Measurements from ENCODE around the gene TNIK. TPM values are rescaled to one million over a fixed set of nuclear protein-coding genes. Genes with fewer than 3 reads are reported as not detected.

TNIK gene
- total RNA-seq, 1 experiment from 2014 or later = 0.47 TPM

- peaks cover 8% of the 10 kb centered on the region for H3K4me1 ChIP-seq (replicated peaks)
- H3K9me3 ChIP-seq (replicated peaks) = no peaks in the 10 kb centered on the region
- no peak overlapping the region for H3K27ac ChIP-seq
- no peak for DNase-seq (ENCODE audit: low read depth in 1 of 2, low spot score in 2 of 2)
- H3K4me3 ChIP-seq = no peak overlapping the region
- no peaks in the 10 kb centered on the region for H3K36me3 ChIP-seq
- H3K27me3 ChIP-seq (replicated peaks) = no peaks in the 10 kb centered on the region
Measured at GRCh38 chr3:171412473-171412872, 47.7 kb downstream of the TNIK start.

DNA sequence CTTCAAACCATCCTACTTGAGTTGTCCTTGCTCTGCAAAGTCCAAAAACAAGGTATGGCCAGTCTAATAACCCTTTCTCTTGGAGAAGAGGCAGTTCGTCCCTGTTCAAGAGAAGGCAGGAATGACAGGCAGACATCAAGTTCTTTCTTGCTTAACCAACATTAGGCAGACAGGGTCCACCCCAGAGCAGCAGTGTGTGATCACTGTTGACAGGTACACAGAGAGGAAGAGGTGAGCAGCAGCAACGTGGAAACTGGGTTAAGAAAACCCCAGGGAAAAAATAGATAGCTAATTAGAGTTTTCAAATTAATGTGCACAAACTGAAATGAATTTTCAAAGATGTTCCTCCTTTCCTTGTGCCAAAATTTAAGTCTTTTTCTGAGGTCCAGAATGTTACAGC lies 48.2 kb downstream of the TNIK start:
- H3K4me1 ChIP-seq (replicated peaks) = peaks cover 4% of the 10 kb centered on the region
- no peak overlapping the region for H3K4me3 ChIP-seq
- no peaks in the 10 kb centered on the region for H3K9me3 ChIP-seq (replicated peaks)
- no peak for DNase-seq (ENCODE audit: low read depth in 1 of 2, low spot score in 2 of 2)
- H3K27ac ChIP-seq = no peak overlapping the region
- no peaks in the 10 kb centered on the region for H3K27me3 ChIP-seq (replicated peaks)
- no peaks in the 10 kb centered on the region for H3K36me3 ChIP-seq

DNA sequence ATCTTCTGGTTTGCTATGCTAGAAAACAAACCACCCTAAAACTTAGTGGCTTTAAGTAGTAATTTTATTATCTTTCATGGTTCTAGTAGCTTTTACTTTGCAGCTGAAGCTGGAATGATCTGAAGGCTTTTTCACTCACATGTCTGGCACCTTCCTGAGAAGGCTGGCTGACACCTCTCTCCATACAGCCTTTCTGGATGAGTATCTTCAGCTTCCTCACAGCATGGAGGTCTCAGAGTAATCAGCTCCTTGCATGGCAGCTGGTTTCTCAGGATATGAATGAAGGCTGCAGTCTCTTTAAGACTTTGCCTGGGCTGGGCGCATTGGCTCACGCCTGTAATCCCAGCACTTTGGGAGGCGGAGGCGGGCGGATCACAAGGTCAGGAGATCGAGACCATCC lies 50.0 kb downstream of the TNIK start:
- Histone ChIP-seq H3K4me3 (no peak overlapping the region), H3K9me3 (replicated peaks) (no peaks in the 10 kb centered on the region), H3K4me1 (replicated peaks) (peaks cover 2% of the 10 kb centered on the region; the same call in 1 of the 2 replicates), H3K27me3 (replicated peaks) (no peaks in the 10 kb centered on the region), H3K36me3 (no peaks in the 10 kb centered on the region), H3K27ac (no peak overlapping the region)
- no peak for DNase-seq (ENCODE audit: low read depth in 1 of 2, low spot score in 2 of 2)

GRCh38 chr3:171407759-171408158 lies 52.4 kb downstream of the TNIK start:
- Histone ChIP-seq H3K9me3 (replicated peaks) (no peaks in the 10 kb centered on the region), H3K4me3 (no peak overlapping the region), H3K36me3 (no peaks in the 10 kb centered on the region), H3K4me1 (replicated peaks) (no peaks in the 10 kb centered on the region; the same call in 1 of the 2 replicates), H3K27ac (no peak overlapping the region), H3K27me3 (replicated peaks) (no peaks in the 10 kb centered on the region)
- DNase-seq (ENCODE audit: low read depth in 1 of 2, low spot score in 2 of 2) = no peak

- DNase-seq (ENCODE audit: low read depth in 1 of 2, low spot score in 2 of 2) = no peak
- Histone ChIP-seq H3K36me3 (no peaks in the 10 kb centered on the region), H3K27ac (no peak overlapping the region), H3K27me3 (replicated peaks) (no peaks in the 10 kb centered on the region), H3K4me1 (replicated peaks) (no peaks in the 10 kb centered on the region; the same call in 1 of the 2 replicates), H3K9me3 (replicated peaks) (no peaks in the 10 kb centered on the region), H3K4me3 (no peak overlapping the region)
Measured at GRCh38 chr3:171404376-171404967, 55.7 kb downstream of the TNIK start.

GRCh38 chr3:171402281-171402680 lies 57.9 kb downstream of the TNIK start:
- H3K9me3 ChIP-seq (replicated peaks) = no peaks in the 10 kb centered on the region
- no peak overlapping the region for H3K4me3 ChIP-seq
- DNase-seq (ENCODE audit: low read depth in 1 of 2, low spot score in 2 of 2) = no peak
- no peaks in the 10 kb centered on the region for H3K36me3 ChIP-seq
- no peaks in the 10 kb centered on the region for H3K27me3 ChIP-seq (replicated peaks)
- H3K4me1 ChIP-seq (replicated peaks) = no peaks in the 10 kb centered on the region; the same call in 1 of the 2 replicates
- no peak overlapping the region for H3K27ac ChIP-seq

GRCh38 chr3:171401432-171401831 lies 58.8 kb downstream of the TNIK start:
- no peaks in the 10 kb centered on the region for H3K36me3 ChIP-seq
- H3K27ac ChIP-seq = no peak overlapping the region
- H3K4me3 ChIP-seq = no peak overlapping the region
- no peaks in the 10 kb centered on the region for H3K4me1 ChIP-seq (replicated peaks)
- DNase-seq (ENCODE audit: low read depth in 1 of 2, low spot score in 2 of 2) = no peak
- H3K9me3 ChIP-seq (replicated peaks) = no peaks in the 10 kb centered on the region
- H3K27me3 ChIP-seq (replicated peaks) = no peaks in the 10 kb centered on the region

GRCh38 chr3:171399842-171400241 lies 60.4 kb downstream of the TNIK start:
- no peak for DNase-seq (ENCODE audit: low read depth in 1 of 2, low spot score in 2 of 2)
- no peaks in the 10 kb centered on the region for H3K4me1 ChIP-seq (replicated peaks)
- H3K4me3 ChIP-seq = no peak overlapping the region
- H3K9me3 ChIP-seq (replicated peaks) = no peaks in the 10 kb centered on the region
- H3K36me3 ChIP-seq = no peaks in the 10 kb centered on the region
- no peak overlapping the region for H3K27ac ChIP-seq
- no peaks in the 10 kb centered on the region for H3K27me3 ChIP-seq (replicated peaks)

GRCh38 chr3:171398343-171398742 lies 61.9 kb downstream of the TNIK start:
- DNase-seq (ENCODE audit: low read depth in 1 of 2, low spot score in 2 of 2) = no peak
- H3K4me1 ChIP-seq (replicated peaks) = no peaks in the 10 kb centered on the region
- H3K36me3 ChIP-seq = no peaks in the 10 kb centered on the region
- H3K27me3 ChIP-seq (replicated peaks) = no peaks in the 10 kb centered on the region
- no peak overlapping the region for H3K4me3 ChIP-seq
- no peak overlapping the region for H3K27ac ChIP-seq
- H3K9me3 ChIP-seq (replicated peaks) = no peaks in the 10 kb centered on the region

GRCh38 chr3:171397089-171397488 lies 63.1 kb downstream of the TNIK start:
- Histone ChIP-seq H3K27ac (no peak overlapping the region), H3K36me3 (no peaks in the 10 kb centered on the region), H3K27me3 (replicated peaks) (no peaks in the 10 kb centered on the region), H3K9me3 (replicated peaks) (no peaks in the 10 kb centered on the region), H3K4me3 (no peak overlapping the region), H3K4me1 (replicated peaks) (no peaks in the 10 kb centered on the region)
- no peak for DNase-seq (ENCODE audit: low read depth in 1 of 2, low spot score in 2 of 2)

DNA sequence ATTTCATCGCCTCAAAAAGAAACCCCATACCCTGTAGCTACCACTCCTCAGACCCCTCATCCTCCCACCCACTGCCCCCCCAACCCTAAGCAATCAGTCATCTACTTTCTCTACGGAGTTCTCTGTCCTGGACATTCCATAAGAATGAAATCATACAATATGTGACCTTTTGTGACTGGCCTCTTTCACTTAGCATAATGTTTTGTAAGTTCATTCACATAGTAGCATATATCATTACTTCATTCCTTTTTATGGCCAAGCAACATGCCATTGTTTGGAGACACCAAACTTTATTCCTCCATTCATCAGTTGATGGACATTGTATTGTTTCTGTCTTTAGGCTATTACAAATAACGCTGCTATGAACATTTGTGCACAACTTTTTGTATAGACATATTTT lies 64.2 kb downstream of the TNIK start:
- Histone ChIP-seq H3K27ac (no peak overlapping the region), H3K4me1 (replicated peaks) (no peaks in the 10 kb centered on the region), H3K36me3 (no peaks in the 10 kb centered on the region), H3K4me3 (no peak overlapping the region), H3K27me3 (replicated peaks) (no peaks in the 10 kb centered on the region), H3K9me3 (replicated peaks) (no peaks in the 10 kb centered on the region)
- DNase-seq (ENCODE audit: low read depth in 1 of 2, low spot score in 2 of 2) = no peak

DNA sequence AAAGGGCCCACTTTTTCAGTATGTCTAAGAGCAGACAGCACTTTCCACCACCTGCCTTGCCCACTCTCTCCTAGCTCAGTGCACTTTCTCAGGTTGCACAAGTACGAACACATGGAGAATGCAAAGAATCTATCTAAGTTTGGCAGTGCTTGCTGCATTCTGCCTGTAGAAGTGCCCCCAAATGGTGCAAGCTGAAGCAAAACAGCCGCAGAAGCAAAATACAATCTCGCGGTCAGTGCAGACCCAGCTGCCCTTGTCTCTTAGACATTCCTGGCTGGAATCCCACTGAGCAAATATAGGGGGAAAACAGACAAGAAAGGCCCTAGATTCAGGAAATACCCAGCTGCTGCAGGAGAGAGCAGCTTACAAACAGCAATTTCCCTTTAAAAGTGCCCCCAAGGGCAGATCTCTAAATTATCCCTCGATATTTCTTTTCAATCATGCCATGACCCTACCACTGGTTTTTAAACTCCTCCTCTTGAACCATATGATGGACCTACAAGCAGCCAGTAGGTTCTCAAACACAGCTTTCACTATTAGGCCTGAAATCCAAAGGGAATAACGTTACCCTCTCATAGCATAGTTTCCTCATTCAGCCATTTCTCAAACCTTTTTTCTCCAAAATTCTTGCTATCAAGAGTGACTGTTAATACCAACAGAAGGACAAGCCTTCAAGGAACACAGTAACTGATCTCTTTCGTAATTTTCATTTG lies 67.0 kb downstream of the TNIK start:
- Histone ChIP-seq H3K9me3 (replicated peaks) (no peaks in the 10 kb centered on the region; the same call in 1 of the 2 replicates), H3K4me1 (replicated peaks) (no peaks in the 10 kb centered on the region), H3K27me3 (replicated peaks) (no peaks in the 10 kb centered on the region), H3K4me3 (no peak overlapping the region), H3K27ac (no peak overlapping the region), H3K36me3 (no peaks in the 10 kb centered on the region)
- no peak for DNase-seq (ENCODE audit: low read depth in 1 of 2, low spot score in 2 of 2)

DNA sequence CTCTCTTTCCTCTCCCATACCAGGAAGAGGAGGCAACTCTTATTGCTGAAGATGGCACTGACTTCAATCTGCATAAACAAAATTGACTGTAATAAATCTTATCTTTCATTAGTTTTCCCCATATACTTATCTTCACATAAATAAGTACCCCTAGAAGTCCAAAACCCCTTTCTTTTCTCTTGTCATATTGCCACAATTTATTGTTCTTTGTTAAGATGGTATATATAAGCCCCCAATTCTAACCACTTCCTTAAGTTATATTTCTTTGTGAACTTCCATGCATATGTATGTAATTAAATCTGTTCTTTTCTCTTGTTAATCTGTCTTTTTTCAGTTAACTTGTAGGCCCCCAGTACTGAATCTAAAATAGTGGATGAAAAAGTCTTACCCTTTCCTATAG lies 68.8 kb downstream of the TNIK start:
- no peaks in the 10 kb centered on the region for H3K4me1 ChIP-seq (replicated peaks)
- H3K36me3 ChIP-seq = no peaks in the 10 kb centered on the region
- DNase-seq (ENCODE audit: low read depth in 1 of 2, low spot score in 2 of 2) = no peak
- H3K4me3 ChIP-seq = no peak overlapping the region
- H3K9me3 ChIP-seq (replicated peaks) = no peaks in the 10 kb centered on the region; the same call in 1 of the 2 replicates
- H3K27me3 ChIP-seq (replicated peaks) = no peaks in the 10 kb centered on the region
- H3K27ac ChIP-seq = no peak overlapping the region

GRCh38 chr3:171390051-171390941 lies 69.9 kb downstream of the TNIK start:
- H3K4me3 ChIP-seq = no peak overlapping the region
- no peak overlapping the region for H3K27ac ChIP-seq
- DNase-seq (ENCODE audit: low read depth in 1 of 2, low spot score in 2 of 2) = no peak
- no peaks in the 10 kb centered on the region for H3K36me3 ChIP-seq
- no peaks in the 10 kb centered on the region; the same call in 1 of the 2 replicates for H3K9me3 ChIP-seq (replicated peaks)
- no peaks in the 10 kb centered on the region for H3K27me3 ChIP-seq (replicated peaks)
- H3K4me1 ChIP-seq (replicated peaks) = no peaks in the 10 kb centered on the region

Measured in SJSA1 (cell line).